ENCODE data around the gene SORBS1.

DNA sequence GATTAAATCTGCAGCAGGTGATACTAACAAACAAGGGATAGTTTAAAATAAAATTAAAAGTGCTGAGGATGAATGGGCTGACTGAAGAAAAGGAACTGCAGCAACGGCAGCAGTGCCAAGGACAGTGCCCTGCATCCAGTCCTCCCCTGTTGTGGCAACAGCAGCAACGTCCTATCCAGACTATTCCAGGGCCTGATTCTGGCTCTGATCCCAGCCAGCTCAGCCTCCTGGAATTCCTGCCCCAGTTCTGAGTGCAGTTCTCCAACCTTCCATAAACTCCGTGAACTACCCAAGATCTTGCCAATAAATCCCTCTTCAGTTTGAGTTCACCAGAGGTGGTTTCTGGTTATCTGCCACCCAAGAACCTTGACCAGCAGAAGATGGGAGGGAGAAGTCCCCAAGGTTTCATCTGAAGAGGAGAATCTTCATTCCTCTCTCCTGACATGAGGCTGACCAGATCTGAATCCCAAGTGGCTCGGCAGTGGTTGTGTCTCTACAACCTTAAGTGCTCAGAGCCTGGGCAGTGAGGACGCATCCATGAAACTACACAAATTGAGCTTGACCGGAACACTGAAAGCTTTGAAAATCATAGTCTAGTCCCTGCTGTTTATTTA is 115.8 kb downstream of the SORBS1 start:
- TF ChIP-seq CTCF (IDR thresholded peaks at IDR 0.05) (no peak), POLR2A (IDR thresholded peaks at IDR 0.05) (no peak)

Measured in suprapubic skin (tissue), 3 donors.